HEK293 (cell line): Measurements from ENCODE around the gene CYB5R3.
"Not testable (repeated sequence)": the region's sequence is repeated elsewhere in the genome, so short reads cannot be mapped to it uniquely, and the experiment has no call there.

ENCODE experiments used
- CTCF ChIA-PET: fragments of 350-600 bp; formaldehyde crosslinking; extraction: SDS; loops from one replicate; lab custom pipeline; 2021; ENCODE audit warnings: antibody characterized with exemption; lab: Yijun Ruan, JAX
- POLR2A ChIA-PET: fragments of 300-600 bp; formaldehyde crosslinking; extraction: SDS; loops from one replicate; lab custom pipeline; 2020; ENCODE audit warnings: antibody characterized with exemption, inconsistent platforms; lab: Yijun Ruan, JAX
- H3K27ac ChIP-seq: fragments of 200-500 bp; sonication (Bioruptor generic); 2 replicates; pipeline ENCODE4 v1.5.1; 2014; ENCODE audit warnings: low read depth, low read length, control low read depth, inconsistent platforms; ENCODE audit errors: extremely low read depth
- H3K36me3 ChIP-seq, 2 experiments: fragments of 200-500 bp in 1 of 2; sonication (Bioruptor generic) in 1 of 2; 1 replicate in 1 of 2; 2 replicates in 1 of 2; pipeline ENCODE4 v1.5.1; 2014 to 2017; ENCODE audit warnings: inconsistent platforms in 2 of 2, low read length in 2 of 2; ENCODE audit not compliant: control insufficient read depth in 2 of 2, insufficient read depth in 1 of 2
- H3K4me1 ChIP-seq: fragments of 200-500 bp; sonication (Bioruptor generic); 2 replicates; pipeline ENCODE4 v1.5.1; 2014; ENCODE audit warnings: mild to moderate bottlenecking, low read length, inconsistent platforms; ENCODE audit not compliant: control insufficient read depth, insufficient read depth
- H3K4me3 ChIP-seq: 2 replicates; pipeline ENCODE4 v1.5.1; 2011; ENCODE audit warnings: low read depth, mild to moderate bottlenecking, control low read depth, low read length, moderate library complexity
- H3K9me3 ChIP-seq: fragments of 200-500 bp; sonication (Bioruptor generic); 2 replicates; pipeline ENCODE4 v1.5.1; 2014; ENCODE audit warnings: low read depth, low read length, inconsistent platforms; ENCODE audit not compliant: control insufficient read depth, insufficient read depth
- PBX3 ChIP-seq: sonication (generic); formaldehyde crosslinking; IDR thresholded peaks from 2 replicates; pipeline ENCODE4 v1.8.1; 2022; ENCODE audit warnings: mild to moderate bottlenecking, moderate library complexity, missing genetic modification reagents
- PRDM6 ChIP-seq: fragments of 450-650 bp; formaldehyde crosslinking; IDR thresholded peaks from 2 replicates; pipeline ENCODE4 v1.5.1; 2017; ENCODE audit warnings: missing biosample characterization, missing genetic modification characterization
- ZBTB49 ChIP-seq: fragments of 450-650 bp; formaldehyde crosslinking; IDR thresholded peaks from 2 replicates; pipeline ENCODE4 v1.5.1; 2016; ENCODE audit warnings: missing biosample characterization, missing genetic modification characterization, low read depth
- ZFHX2 ChIP-seq: fragments of 450-650 bp; formaldehyde crosslinking; conservative IDR thresholded peaks from 2 replicates; pipeline ENCODE4 v1.5.1; 2016; ENCODE audit warnings: missing biosample characterization, missing genetic modification characterization
- ZIC2 ChIP-seq: fragments of 450-650 bp; formaldehyde crosslinking; IDR thresholded peaks from 2 replicates; pipeline ENCODE4 v1.5.1; 2016; ENCODE audit warnings: missing biosample characterization, missing genetic modification characterization
- ZNF155 ChIP-seq: fragments of 450-650 bp; formaldehyde crosslinking; IDR thresholded peaks from 2 replicates; pipeline ENCODE4 v1.5.1; 2016; ENCODE audit warnings: missing biosample characterization, missing genetic modification characterization
- ZNF16 ChIP-seq: fragments of 450-650 bp; formaldehyde crosslinking; IDR thresholded peaks from 2 replicates; pipeline ENCODE4 v1.5.1; 2016; ENCODE audit warnings: low read depth, missing biosample characterization, missing genetic modification characterization
- ZNF174 ChIP-seq: fragments of 450-650 bp; formaldehyde crosslinking; IDR thresholded peaks from 2 replicates; pipeline ENCODE4 v1.5.0; 2017; ENCODE audit warnings: missing biosample characterization, mild to moderate bottlenecking, missing genetic modification characterization
- ZNF19 ChIP-seq: fragments of 450-650 bp; formaldehyde crosslinking; IDR thresholded peaks from 2 replicates; pipeline ENCODE4; 2016; ENCODE audit warnings: missing biosample characterization, missing genetic modification characterization, low read depth
- ZNF501 ChIP-seq: fragments of 450-650 bp; formaldehyde crosslinking; IDR thresholded peaks from 2 replicates; pipeline ENCODE4 v1.5.1; 2016; ENCODE audit warnings: missing biosample characterization, missing genetic modification characterization
- ZNF555 ChIP-seq: fragments of 450-650 bp; formaldehyde crosslinking; conservative IDR thresholded peaks from 2 replicates; pipeline ENCODE4 v1.5.1; 2017; ENCODE audit warnings: missing biosample characterization, mild to moderate bottlenecking, missing genetic modification characterization, inconsistent platforms
- ZNF561 ChIP-seq: fragments of 450-650 bp; IDR thresholded peaks from 2 replicates; pipeline ENCODE4 v1.5.1; 2018; ENCODE audit warnings: missing biosample characterization, missing genetic modification characterization, borderline replicate concordance
- ZNF639 ChIP-seq: fragments of 450-650 bp; formaldehyde crosslinking; IDR thresholded peaks from 2 replicates; pipeline ENCODE4 v1.5.1; 2016; ENCODE audit warnings: missing biosample characterization, missing genetic modification characterization
- ZNF660 ChIP-seq: fragments of 450-650 bp; IDR thresholded peaks from 2 replicates; pipeline ENCODE4 v1.5.1; 2018; ENCODE audit warnings: missing biosample characterization, mild to moderate bottlenecking, missing genetic modification characterization
- ZNF777 ChIP-seq: fragments of 450-650 bp; formaldehyde crosslinking; IDR thresholded peaks from 2 replicates; pipeline ENCODE4 v1.5.1; 2017; ENCODE audit warnings: missing biosample characterization, missing genetic modification characterization, borderline replicate concordance
- ZNF837 ChIP-seq: fragments of 450-650 bp; formaldehyde crosslinking; IDR thresholded peaks from 2 replicates; pipeline ENCODE4 v1.5.1; 2016; ENCODE audit warnings: missing biosample characterization, missing genetic modification characterization
- TF ChIP-seq, protein P1 (sequence below): fragments of 450-650 bp; formaldehyde crosslinking; IDR thresholded peaks from 2 replicates; pipeline ENCODE4 v1.5.1; 2016; ENCODE audit warnings: missing biosample characterization, missing genetic modification characterization, borderline replicate concordance

The CYB5R3 gene

GRCh38 chr22:42673898-42674401 lies 24.8 kb upstream of the CYB5R3 start (continued):
- TF ChIP-seq, protein P1, sequence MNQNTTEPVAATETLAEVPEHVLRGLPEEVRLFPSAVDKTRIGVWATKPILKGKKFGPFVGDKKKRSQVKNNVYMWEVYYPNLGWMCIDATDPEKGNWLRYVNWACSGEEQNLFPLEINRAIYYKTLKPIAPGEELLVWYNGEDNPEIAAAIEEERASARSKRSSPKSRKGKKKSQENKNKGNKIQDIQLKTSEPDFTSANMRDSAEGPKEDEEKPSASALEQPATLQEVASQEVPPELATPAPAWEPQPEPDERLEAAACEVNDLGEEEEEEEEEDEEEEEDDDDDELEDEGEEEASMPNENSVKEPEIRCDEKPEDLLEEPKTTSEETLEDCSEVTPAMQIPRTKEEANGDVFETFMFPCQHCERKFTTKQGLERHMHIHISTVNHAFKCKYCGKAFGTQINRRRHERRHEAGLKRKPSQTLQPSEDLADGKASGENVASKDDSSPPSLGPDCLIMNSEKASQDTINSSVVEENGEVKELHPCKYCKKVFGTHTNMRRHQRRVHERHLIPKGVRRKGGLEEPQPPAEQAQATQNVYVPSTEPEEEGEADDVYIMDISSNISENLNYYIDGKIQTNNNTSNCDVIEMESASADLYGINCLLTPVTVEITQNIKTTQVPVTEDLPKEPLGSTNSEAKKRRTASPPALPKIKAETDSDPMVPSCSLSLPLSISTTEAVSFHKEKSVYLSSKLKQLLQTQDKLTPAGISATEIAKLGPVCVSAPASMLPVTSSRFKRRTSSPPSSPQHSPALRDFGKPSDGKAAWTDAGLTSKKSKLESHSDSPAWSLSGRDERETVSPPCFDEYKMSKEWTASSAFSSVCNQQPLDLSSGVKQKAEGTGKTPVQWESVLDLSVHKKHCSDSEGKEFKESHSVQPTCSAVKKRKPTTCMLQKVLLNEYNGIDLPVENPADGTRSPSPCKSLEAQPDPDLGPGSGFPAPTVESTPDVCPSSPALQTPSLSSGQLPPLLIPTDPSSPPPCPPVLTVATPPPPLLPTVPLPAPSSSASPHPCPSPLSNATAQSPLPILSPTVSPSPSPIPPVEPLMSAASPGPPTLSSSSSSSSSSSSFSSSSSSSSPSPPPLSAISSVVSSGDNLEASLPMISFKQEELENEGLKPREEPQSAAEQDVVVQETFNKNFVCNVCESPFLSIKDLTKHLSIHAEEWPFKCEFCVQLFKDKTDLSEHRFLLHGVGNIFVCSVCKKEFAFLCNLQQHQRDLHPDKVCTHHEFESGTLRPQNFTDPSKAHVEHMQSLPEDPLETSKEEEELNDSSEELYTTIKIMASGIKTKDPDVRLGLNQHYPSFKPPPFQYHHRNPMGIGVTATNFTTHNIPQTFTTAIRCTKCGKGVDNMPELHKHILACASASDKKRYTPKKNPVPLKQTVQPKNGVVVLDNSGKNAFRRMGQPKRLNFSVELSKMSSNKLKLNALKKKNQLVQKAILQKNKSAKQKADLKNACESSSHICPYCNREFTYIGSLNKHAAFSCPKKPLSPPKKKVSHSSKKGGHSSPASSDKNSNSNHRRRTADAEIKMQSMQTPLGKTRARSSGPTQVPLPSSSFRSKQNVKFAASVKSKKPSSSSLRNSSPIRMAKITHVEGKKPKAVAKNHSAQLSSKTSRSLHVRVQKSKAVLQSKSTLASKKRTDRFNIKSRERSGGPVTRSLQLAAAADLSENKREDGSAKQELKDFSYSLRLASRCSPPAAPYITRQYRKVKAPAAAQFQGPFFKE, result no peak
- TF ChIP-seq ZNF660 (tag by site-specific recombination) (no peak), ZIC2 (tag by site-specific recombination) (no peak), ZFHX2 (no peak), ZNF155 (tag by site-specific recombination) (no peak), ZNF555 (tag by site-specific recombination) (no peak), ZNF501 (tag by site-specific recombination) (no peak), ZBTB49 (tag by site-specific recombination) (no peak)

GRCh38 chr22:42673071-42673470 lies 23.9 kb upstream of the CYB5R3 start:
- POLR2A ChIA-PET, H3K27ac ChIP-seq, H3K4me3 ChIP-seq, H3K9me3 ChIP-seq, H3K36me3 ChIP-seq, H3K4me1 ChIP-seq: not testable (repeated sequence)
- CTCF ChIA-PET, result interaction anchor here (0.5 to 1.1 kb wide), 2 partner anchors 332 to 556 kb away, joined by 3 to 4 read pairs; no protein-coding TSS in a partner anchor

DNA sequence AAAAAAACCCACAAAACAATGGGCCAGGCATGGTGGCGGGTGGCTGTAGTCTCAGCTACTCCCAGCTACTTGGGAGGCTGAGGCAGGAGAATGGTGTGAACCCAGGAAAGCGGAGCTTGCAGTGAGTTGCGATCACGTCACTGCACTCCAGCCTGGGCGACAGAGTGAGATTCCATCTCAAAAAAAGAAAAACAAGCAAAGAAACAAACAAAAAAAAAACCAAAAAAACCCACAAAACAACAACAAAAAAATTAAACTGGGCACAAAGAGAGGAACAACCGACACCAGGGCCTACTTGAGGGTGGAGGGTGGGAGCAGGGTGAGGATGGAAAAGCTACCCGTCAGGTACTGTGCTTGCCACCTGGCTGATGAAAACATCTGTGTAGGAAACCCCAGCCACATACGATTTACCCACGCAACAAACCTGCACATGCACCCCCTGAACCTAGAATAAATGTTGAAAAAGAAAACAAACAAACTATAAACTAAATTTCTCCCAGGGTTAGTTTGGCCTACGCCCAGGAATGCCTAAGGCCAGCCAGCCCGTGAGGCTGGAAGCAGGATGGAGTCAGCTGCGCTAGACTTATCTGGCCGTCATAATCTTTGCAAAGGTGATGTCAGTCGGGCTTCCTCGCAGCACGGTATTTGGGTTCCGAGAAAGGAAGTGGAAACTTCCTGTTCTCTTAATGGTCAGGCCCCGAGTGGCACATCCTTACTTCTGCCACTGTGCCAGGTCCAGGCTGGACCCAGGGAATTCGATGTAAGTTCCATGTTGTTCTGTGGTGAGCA lies 21.9 kb upstream of the CYB5R3 start:
- no peaks in the 10 kb centered on the region for H3K9me3 ChIP-seq
- POLR2A ChIA-PET, result no interaction called here
- H3K4me1 ChIP-seq, result 0 out of 2 replicates have a peak, but pooled peaks cover 4% of the 10 kb centered on the region
- no peaks in the 10 kb centered on the region for H3K36me3 ChIP-seq
- no peak overlapping the region for H3K4me3 ChIP-seq
- CTCF ChIA-PET, result no interaction called here
- H3K27ac ChIP-seq, result no peak overlapping the region
- no peak for TF ChIP-seq ZNF19 (tag by site-specific recombination)
- TF ChIP-seq PBX3 (CRISPR knock-in tag), result no peak
- no peak for TF ChIP-seq ZNF174 (tag by site-specific recombination)
- no peak for TF ChIP-seq ZNF561 (tag by site-specific recombination)
- no peak for TF ChIP-seq ZNF777 (tag by site-specific recombination)
- no peak for TF ChIP-seq ZIC2 (tag by site-specific recombination)
- TF ChIP-seq ZNF639 (tag by site-specific recombination), result no peak
- TF ChIP-seq PRDM6 (tag by site-specific recombination), result no peak
- TF ChIP-seq ZNF837, result no peak
- TF ChIP-seq ZNF16, result no peak
